Measurements from ENCODE around the gene SYNM.
"Not testable (repeated sequence)": the region's sequence is repeated elsewhere in the genome, so short reads cannot be mapped to it uniquely, and the experiment has no call there.

Gene SYNM

GRCh38 chr15:99104788-99105513 is at the start of gene SYNM:
TSS of gene SYNM (plus strand) at chr15:99105080. CDS start at chr15:99105200, 120 bp downstream.
- DNase-seq = peak; percentile 71

GRCh38 chr15:99055555-99056134 is 49.2 kb upstream of the SYNM start:
- DNase-seq = no peak

- DNase-seq = no peak
These were observed 47.9 kb upstream of the SYNM start for GRCh38 chr15:99057020-99057419.

- no peak for DNase-seq
These were observed 47.0 kb upstream of the SYNM start for GRCh38 chr15:99057697-99058420.

GRCh38 chr15:99058421-99058870 is 46.4 kb upstream of the SYNM start:
- DNase-seq = no peak

- DNase-seq = peak; percentile 73
These were observed 45.6 kb upstream of the SYNM start for GRCh38 chr15:99059010-99059981.

GRCh38 chr15:99060186-99060585 is 44.7 kb upstream of the SYNM start:
- DNase-seq = not testable (repeated sequence)

- DNase-seq = no peak
These were observed 42.7 kb upstream of the SYNM start for GRCh38 chr15:99062226-99062625.

GRCh38 chr15:99068186-99068585 is 36.7 kb upstream of the SYNM start:
- no peak for DNase-seq

- DNase-seq = no peak
These were observed 34.7 kb upstream of the SYNM start for GRCh38 chr15:99070208-99070607.

GRCh38 chr15:99071091-99071680 is 33.7 kb upstream of the SYNM start:
- no peak for DNase-seq

- no peak for DNase-seq
These were observed 31.7 kb upstream of the SYNM start for GRCh38 chr15:99073008-99073717.

GRCh38 chr15:99074446-99074845 is 30.4 kb upstream of the SYNM start:
- no peak for DNase-seq

- not testable (repeated sequence) for DNase-seq
These were observed 29.7 kb upstream of the SYNM start for GRCh38 chr15:99075059-99075652.

GRCh38 chr15:99076109-99076508 is 28.8 kb upstream of the SYNM start:
- DNase-seq = no peak

GRCh38 chr15:99076555-99077308 is 28.1 kb upstream of the SYNM start:
- peak; percentile 53 for DNase-seq

- no peak for DNase-seq
These were observed 22.1 kb upstream of the SYNM start for GRCh38 chr15:99082798-99083197.

GRCh38 chr15:99084965-99085364 is 19.9 kb upstream of the SYNM start:
- no peak for DNase-seq

- no peak for DNase-seq
These were observed 19.2 kb upstream of the SYNM start for GRCh38 chr15:99085413-99086326.

Measured in T1000 (cell line).